Type B pancreatic cell (in vitro differentiated cells): ENCODE data around the gene NEO1. TPM values are rescaled to one million over a fixed set of nuclear protein-coding genes. Genes with fewer than 3 reads are reported as not detected.
A peak's percentile ranks its signal among the peaks of the same experiment; 100 is the strongest.
"Not testable (repeated sequence)": the region's sequence is repeated elsewhere in the genome, so short reads cannot be mapped to it uniquely, and the experiment has no call there.

Source experiments
- DNase-seq: peaks from one replicate; pipeline ENCODE4 v3.0.0; 2021; ENCODE audit warnings: mixed read lengths; ENCODE audit not compliant: unreplicated experiment; ENCODE audit errors: extremely low spot score
- H3K27ac Mint-ChIP-seq: 2 replicates; pipeline ENCODE4 v1.8.0; 2021; ENCODE audit warnings: mild to moderate bottlenecking, mixed read lengths
- H3K27me3 Mint-ChIP-seq: 2 replicates; pipeline ENCODE4 v1.8.0; 2021; ENCODE audit warnings: mixed read lengths
- H3K36me3 Mint-ChIP-seq: 2 replicates; pipeline ENCODE4 v1.8.0; 2021; ENCODE audit warnings: mixed read lengths
- H3K4me1 Mint-ChIP-seq: one replicate; pipeline ENCODE4 v1.8.0; 2021; ENCODE audit warnings: mixed read lengths; ENCODE audit not compliant: unreplicated experiment
- H3K4me3 Mint-ChIP-seq: 2 replicates; pipeline ENCODE4 v1.8.0; 2021; ENCODE audit warnings: mild to moderate bottlenecking, mixed read lengths
- H3K9me3 Mint-ChIP-seq: 2 replicates; pipeline ENCODE4 v1.8.0; 2021; ENCODE audit warnings: mixed read lengths
- total RNA-seq: library from RNA; stranded (reverse); gene quantifications from 2 replicates; pipeline ENCODE4 v1.2.1, GENCODE V29; 2021; ENCODE audit warnings: low replicate concordance
- TF ChIP-seq, protein P1 (sequence below): fragments of 200-600 bp; sonication (generic); conservative IDR thresholded peaks from 2 replicates; pipeline ENCODE4 v1.5.0; 2021; ENCODE audit warnings: antibody characterized with exemption, mild to moderate bottlenecking

NEO1 gene
- total RNA-seq, 1 donor from 2014 or later: 94.7 TPM

DNA sequence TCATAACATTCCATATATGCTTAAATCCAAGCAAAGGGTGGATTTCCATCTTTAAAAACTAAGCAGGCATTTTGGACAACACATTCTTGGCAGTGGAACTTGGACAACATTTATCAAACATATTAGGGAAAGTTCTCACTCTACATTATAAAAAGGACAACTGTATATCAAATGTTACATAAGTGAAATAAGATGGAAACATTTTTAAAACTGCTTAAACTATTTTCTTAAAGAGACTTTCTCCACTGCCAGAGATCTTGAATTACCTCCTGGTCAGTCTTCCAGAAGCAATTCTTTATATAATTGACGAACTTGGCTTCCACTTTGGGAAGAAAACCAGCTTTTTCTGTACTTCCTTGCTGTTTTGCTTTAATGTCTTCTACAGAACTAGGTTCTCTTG lies 109.3 kb downstream of the NEO1 start:
- no peaks in the 10 kb centered on the region for H3K27me3 Mint-ChIP-seq
- H3K27ac Mint-ChIP-seq: no peak overlapping the region
- peaks cover 11% of the 10 kb centered on the region for H3K9me3 Mint-ChIP-seq
- no peak overlapping the region for H3K4me3 Mint-ChIP-seq
- no peak for DNase-seq
- TF ChIP-seq, protein P1, sequence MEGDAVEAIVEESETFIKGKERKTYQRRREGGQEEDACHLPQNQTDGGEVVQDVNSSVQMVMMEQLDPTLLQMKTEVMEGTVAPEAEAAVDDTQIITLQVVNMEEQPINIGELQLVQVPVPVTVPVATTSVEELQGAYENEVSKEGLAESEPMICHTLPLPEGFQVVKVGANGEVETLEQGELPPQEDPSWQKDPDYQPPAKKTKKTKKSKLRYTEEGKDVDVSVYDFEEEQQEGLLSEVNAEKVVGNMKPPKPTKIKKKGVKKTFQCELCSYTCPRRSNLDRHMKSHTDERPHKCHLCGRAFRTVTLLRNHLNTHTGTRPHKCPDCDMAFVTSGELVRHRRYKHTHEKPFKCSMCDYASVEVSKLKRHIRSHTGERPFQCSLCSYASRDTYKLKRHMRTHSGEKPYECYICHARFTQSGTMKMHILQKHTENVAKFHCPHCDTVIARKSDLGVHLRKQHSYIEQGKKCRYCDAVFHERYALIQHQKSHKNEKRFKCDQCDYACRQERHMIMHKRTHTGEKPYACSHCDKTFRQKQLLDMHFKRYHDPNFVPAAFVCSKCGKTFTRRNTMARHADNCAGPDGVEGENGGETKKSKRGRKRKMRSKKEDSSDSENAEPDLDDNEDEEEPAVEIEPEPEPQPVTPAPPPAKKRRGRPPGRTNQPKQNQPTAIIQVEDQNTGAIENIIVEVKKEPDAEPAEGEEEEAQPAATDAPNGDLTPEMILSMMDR: no peak
- no peaks in the 10 kb centered on the region for H3K4me1 Mint-ChIP-seq
- peaks cover 23% of the 10 kb centered on the region for H3K36me3 Mint-ChIP-seq

DNA sequence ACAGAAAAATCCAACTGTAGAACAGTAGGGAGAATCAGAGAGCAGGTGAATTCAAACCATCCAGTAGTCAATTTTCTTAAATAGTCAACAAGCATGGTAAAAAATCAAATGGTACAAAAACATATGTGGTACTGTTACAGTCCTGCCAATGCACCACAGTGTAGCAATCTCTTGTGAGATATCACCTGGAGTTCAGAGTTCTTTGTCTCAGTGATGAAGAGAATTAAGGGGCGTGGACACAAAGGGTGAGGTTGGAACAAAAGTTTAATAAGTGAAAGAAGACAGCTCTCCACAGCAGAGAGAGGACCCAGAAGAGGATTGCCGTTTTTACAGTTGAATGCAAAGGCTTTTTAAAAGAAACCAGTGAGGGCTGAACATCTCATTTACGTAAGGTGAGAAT lies 113.2 kb downstream of the NEO1 start:
- DNase-seq: no peak
- peaks cover 12% of the 10 kb centered on the region for H3K9me3 Mint-ChIP-seq
- no peaks in the 10 kb centered on the region for H3K27me3 Mint-ChIP-seq
- TF ChIP-seq, protein P1: no peak
- peak overlapping the region; percentile 55 for H3K27ac Mint-ChIP-seq
- H3K4me1 Mint-ChIP-seq: no peaks in the 10 kb centered on the region
- H3K36me3 Mint-ChIP-seq: peaks cover 21% of the 10 kb centered on the region
- H3K4me3 Mint-ChIP-seq: no peak overlapping the region

DNA sequence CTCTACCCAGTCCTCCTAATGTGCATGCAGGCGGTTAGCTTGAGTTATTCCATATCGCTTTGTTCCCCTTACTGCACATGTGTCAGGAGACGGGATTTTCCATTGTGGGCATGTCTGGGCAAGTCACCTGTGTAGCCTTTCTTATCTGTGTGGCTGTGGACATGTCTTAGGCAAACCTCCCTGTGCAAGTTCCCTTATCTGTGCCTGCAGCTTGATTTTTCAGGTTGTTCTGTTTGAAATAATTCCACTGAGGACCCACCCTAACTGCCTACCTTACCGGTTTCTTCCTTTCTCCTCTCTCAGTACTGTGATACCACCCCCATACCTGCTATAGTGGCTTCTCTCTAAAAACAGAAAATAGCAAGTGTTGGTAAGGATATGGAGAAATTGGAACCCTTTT lies 113.6 kb downstream of the NEO1 start:
- Mint-ChIP-seq H3K27me3 (no peaks in the 10 kb centered on the region), H3K4me3 (no peak overlapping the region), H3K36me3 (peaks cover 21% of the 10 kb centered on the region), H3K27ac (peak overlapping the region; percentile 55), H3K4me1 (no peaks in the 10 kb centered on the region), H3K9me3 (peaks cover 12% of the 10 kb centered on the region)
- no peak for DNase-seq
- TF ChIP-seq, protein P1: no peak

- not testable (repeated sequence) for H3K27ac Mint-ChIP-seq, DNase-seq, H3K27me3 Mint-ChIP-seq, H3K4me1 Mint-ChIP-seq, H3K4me3 Mint-ChIP-seq
- H3K9me3 Mint-ChIP-seq: peaks cover 12% of the 10 kb centered on the region
- H3K36me3 Mint-ChIP-seq: peaks cover 21% of the 10 kb centered on the region
These were observed 114.4 kb downstream of the NEO1 start for GRCh38 chr15:73166711-73167110.

DNA sequence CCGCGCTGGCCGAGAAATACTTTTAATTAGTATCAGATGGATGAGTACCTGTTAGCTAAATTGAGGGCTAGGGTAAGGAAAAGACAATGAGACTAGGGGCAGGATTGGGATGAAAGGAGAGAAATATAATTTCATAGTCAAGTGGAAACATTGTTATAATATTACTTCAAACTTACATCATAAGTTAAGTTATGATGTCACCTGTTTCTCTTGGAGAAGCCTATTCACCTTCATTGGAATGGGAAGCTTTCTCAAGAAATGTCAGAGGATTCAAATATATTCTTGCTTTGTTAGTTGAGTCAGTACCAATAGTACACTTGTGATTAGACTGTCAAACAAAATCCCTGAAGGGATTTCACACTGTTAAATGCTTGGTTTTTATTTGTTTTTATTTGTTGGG lies 116.2 kb downstream of the NEO1 start:
- TF ChIP-seq, protein P1: no peak
- no peak overlapping the region for H3K27ac Mint-ChIP-seq

DNA sequence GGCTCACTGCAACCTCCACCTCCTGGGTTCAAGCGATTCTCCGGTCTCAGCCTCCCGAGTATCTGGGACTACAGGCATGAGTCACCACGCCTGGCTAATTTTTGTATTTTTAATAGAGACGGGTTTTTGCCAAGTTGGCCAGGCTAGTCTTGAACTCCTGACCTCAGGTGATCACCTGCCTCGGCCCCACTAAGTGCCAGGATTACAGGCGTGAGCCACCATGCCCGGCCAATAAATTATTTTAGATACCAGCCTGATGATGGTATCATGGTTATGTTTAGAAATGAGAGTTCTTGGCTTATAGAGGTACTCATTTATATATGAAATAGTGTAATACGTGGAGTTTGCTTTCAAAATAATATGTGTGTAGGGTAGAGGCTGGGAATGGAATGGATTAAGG lies 119.4 kb downstream of the NEO1 start:
- DNase-seq: no peak
- Mint-ChIP-seq H3K36me3 (peaks cover 4% of the 10 kb centered on the region), H3K4me1 (no peaks in the 10 kb centered on the region), H3K4me3 (no peak overlapping the region), H3K27me3 (no peaks in the 10 kb centered on the region), H3K9me3 (no peaks in the 10 kb centered on the region), H3K27ac (no peak overlapping the region)
- TF ChIP-seq, protein P1: no peak

More for the DNA sequence above, 116.2 kb downstream of the NEO1 start:
- H3K4me1 Mint-ChIP-seq: no peaks in the 10 kb centered on the region
- peaks cover 12% of the 10 kb centered on the region for H3K9me3 Mint-ChIP-seq
- no peaks in the 10 kb centered on the region for H3K27me3 Mint-ChIP-seq
- DNase-seq: no peak
- H3K36me3 Mint-ChIP-seq: peaks cover 21% of the 10 kb centered on the region
- H3K4me3 Mint-ChIP-seq: no peak overlapping the region
